Progenitor cell of endocrine pancreas (in vitro differentiated cells): Measurements from ENCODE around the gene NIPA2. TPM values are rescaled to one million over a fixed set of nuclear protein-coding genes. Genes with fewer than 3 reads are reported as not detected.
A peak's percentile ranks its signal among the peaks of the same experiment; 100 is the strongest.

Experiments
- DNase-seq: peaks from one replicate; pipeline ENCODE4 v3.0.0; 2021; ENCODE audit warnings: low spot score; ENCODE audit not compliant: unreplicated experiment
- H3K27ac Mint-ChIP-seq: 2 replicates; pipeline ENCODE4 v1.8.0; 2021; ENCODE audit warnings: mild to moderate bottlenecking, moderate library complexity, mixed read lengths
- H3K27me3 Mint-ChIP-seq: 2 replicates; pipeline ENCODE4 v1.8.0; 2021; ENCODE audit warnings: mixed read lengths
- H3K36me3 Mint-ChIP-seq: 2 replicates; pipeline ENCODE4 v1.8.0; 2022; ENCODE audit warnings: mixed read lengths; ENCODE audit not compliant: insufficient read depth
- H3K4me1 Mint-ChIP-seq: 2 replicates; pipeline ENCODE4 v1.8.0; 2021; ENCODE audit warnings: low read depth, mixed read lengths
- H3K4me3 Mint-ChIP-seq: 2 replicates; pipeline ENCODE4 v1.8.0; 2021; ENCODE audit warnings: low read depth, mild to moderate bottlenecking, moderate library complexity, mixed read lengths
- H3K9me3 Mint-ChIP-seq: 2 replicates; pipeline ENCODE4 v1.8.0; 2021; ENCODE audit warnings: low read depth, mixed read lengths
- total RNA-seq: library from RNA; stranded (reverse); gene quantifications from 2 replicates; pipeline ENCODE4 v1.2.1, GENCODE V29; 2021
- TF ChIP-seq, protein P1 (sequence below): fragments of 200-600 bp; sonication (generic); IDR thresholded peaks from one replicate; pipeline ENCODE4 v1.5.0; 2021; ENCODE audit warnings: antibody characterized with exemption, mild to moderate bottlenecking; ENCODE audit not compliant: unreplicated experiment

The NIPA2 gene
- total RNA-seq, 1 donor from 2014 or later = 34.3 TPM

DNA sequence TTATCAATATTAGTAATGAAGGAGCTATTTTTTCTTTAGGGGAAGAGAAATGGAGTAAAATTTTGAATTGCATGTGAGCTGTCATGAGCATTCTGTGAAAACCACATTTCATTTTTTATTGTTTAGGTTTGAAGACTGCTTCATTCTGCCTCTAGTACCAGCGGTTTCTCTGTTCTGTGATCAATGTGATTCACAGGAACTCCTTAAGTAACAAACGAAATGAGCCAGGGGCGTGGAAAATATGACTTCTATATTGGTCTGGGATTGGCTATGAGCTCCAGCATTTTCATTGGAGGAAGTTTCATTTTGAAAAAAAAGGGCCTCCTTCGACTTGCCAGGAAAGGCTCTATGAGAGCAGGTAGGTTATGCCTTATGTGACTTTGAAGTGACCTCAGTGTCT, 13.0 kb downstream of the NIPA2 start:
- DNase-seq = no peak
- Mint-ChIP-seq H3K27ac (no peak overlapping the region), H3K4me3 (no peak overlapping the region), H3K36me3 (peaks cover 22% of the 10 kb centered on the region), H3K4me1 (no peaks in the 10 kb centered on the region), H3K27me3 (no peaks in the 10 kb centered on the region), H3K9me3 (no peaks in the 10 kb centered on the region)
- TF ChIP-seq, protein P1, sequence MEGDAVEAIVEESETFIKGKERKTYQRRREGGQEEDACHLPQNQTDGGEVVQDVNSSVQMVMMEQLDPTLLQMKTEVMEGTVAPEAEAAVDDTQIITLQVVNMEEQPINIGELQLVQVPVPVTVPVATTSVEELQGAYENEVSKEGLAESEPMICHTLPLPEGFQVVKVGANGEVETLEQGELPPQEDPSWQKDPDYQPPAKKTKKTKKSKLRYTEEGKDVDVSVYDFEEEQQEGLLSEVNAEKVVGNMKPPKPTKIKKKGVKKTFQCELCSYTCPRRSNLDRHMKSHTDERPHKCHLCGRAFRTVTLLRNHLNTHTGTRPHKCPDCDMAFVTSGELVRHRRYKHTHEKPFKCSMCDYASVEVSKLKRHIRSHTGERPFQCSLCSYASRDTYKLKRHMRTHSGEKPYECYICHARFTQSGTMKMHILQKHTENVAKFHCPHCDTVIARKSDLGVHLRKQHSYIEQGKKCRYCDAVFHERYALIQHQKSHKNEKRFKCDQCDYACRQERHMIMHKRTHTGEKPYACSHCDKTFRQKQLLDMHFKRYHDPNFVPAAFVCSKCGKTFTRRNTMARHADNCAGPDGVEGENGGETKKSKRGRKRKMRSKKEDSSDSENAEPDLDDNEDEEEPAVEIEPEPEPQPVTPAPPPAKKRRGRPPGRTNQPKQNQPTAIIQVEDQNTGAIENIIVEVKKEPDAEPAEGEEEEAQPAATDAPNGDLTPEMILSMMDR = no peak

- TF ChIP-seq, protein P1 = no peak
- peak overlapping the region; percentile 15 for H3K27ac Mint-ChIP-seq
Measured at GRCh38 chr15:22855791-22856190, 17.3 kb downstream of the NIPA2 start.

DNA sequence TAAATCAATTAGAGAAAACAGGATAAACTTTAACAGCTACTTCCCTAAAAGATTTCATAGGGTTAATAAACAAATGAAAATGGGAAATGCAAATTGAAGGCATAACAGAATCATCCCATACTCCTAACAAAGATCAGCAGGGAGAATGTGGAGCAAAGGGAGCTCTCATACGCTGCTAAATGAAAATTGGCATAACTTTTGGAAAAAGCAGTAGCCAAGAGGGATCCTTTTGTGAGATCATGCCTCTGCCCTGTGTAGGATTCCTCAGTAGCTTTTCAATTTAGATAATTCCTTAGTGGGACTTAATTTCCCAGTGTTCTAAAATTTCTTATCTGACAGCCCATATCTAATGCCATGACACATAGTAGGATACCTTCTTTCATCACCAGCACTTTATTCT, 18.2 kb downstream of the NIPA2 start:
- H3K4me1 Mint-ChIP-seq = no peaks in the 10 kb centered on the region
- peak overlapping the region; percentile 49 for H3K27ac Mint-ChIP-seq
- no peaks in the 10 kb centered on the region for H3K27me3 Mint-ChIP-seq
- no peak overlapping the region for H3K4me3 Mint-ChIP-seq
- peaks cover 31% of the 10 kb centered on the region for H3K36me3 Mint-ChIP-seq
- TF ChIP-seq, protein P1 = no peak
- no peak for DNase-seq
- no peaks in the 10 kb centered on the region for H3K9me3 Mint-ChIP-seq

More at GRCh38 chr15:22855791-22856190, 17.3 kb downstream of the NIPA2 start:
- peaks cover 30% of the 10 kb centered on the region for H3K36me3 Mint-ChIP-seq
- no peaks in the 10 kb centered on the region for H3K27me3 Mint-ChIP-seq
- no peaks in the 10 kb centered on the region for H3K4me1 Mint-ChIP-seq
- H3K9me3 Mint-ChIP-seq = no peaks in the 10 kb centered on the region
- DNase-seq = no peak
- H3K4me3 Mint-ChIP-seq = no peak overlapping the region

GRCh38 chr15:22861161-22861560, 22.7 kb downstream of the NIPA2 start:
- no peak overlapping the region for H3K4me3 Mint-ChIP-seq
- TF ChIP-seq, protein P1 = no peak
- DNase-seq = no peak
- H3K36me3 Mint-ChIP-seq = peaks cover 34% of the 10 kb centered on the region
- H3K4me1 Mint-ChIP-seq = peaks cover 2% of the 10 kb centered on the region
- no peaks in the 10 kb centered on the region for H3K27me3 Mint-ChIP-seq
- no peak overlapping the region for H3K27ac Mint-ChIP-seq
- H3K9me3 Mint-ChIP-seq = no peaks in the 10 kb centered on the region

GRCh38 chr15:22863356-22863755, 24.9 kb downstream of the NIPA2 start:
- Mint-ChIP-seq H3K27ac (no peak overlapping the region), H3K27me3 (no peaks in the 10 kb centered on the region), H3K36me3 (peaks cover 36% of the 10 kb centered on the region), H3K4me1 (peaks cover 3% of the 10 kb centered on the region), H3K4me3 (no peak overlapping the region), H3K9me3 (no peaks in the 10 kb centered on the region)
- TF ChIP-seq, protein P1 = no peak
- no peak for DNase-seq
